ENCODE results near the gene IDH3A. TPM values are rescaled to one million over a fixed set of nuclear protein-coding genes. Genes with fewer than 3 reads are reported as not detected.

The IDH3A gene
- total RNA-seq, 1 donor from 2014 or later = 78.3 TPM

DNA sequence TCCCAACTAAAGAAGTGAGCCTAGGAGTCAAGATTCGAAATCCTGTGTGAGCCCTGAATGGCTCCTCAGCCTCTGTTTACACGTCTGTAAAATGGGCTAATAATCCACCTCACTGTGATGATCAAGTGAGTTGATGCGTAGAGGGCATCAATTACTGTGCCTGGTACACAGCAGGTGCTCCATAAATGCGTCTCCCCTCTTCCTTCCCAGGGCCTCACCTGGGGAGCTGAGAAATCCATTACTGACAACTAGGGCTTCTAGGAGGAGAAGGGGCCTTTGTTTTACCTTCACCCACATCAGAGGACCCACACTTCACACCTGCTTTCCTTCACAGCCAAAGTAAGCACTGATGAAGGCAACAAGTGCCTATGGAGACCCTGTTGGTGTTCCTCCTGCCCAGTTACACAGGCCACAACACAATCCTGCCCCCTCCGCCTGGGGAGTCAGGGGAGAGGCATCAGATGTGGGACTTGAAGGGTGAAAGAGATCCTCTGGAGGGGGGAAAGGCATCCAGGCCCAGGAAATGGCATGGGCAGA lies 19.3 kb upstream of the IDH3A start:
- peaks cover 10% of the 10 kb centered on the region for H3K4me1 ChIP-seq

DNA sequence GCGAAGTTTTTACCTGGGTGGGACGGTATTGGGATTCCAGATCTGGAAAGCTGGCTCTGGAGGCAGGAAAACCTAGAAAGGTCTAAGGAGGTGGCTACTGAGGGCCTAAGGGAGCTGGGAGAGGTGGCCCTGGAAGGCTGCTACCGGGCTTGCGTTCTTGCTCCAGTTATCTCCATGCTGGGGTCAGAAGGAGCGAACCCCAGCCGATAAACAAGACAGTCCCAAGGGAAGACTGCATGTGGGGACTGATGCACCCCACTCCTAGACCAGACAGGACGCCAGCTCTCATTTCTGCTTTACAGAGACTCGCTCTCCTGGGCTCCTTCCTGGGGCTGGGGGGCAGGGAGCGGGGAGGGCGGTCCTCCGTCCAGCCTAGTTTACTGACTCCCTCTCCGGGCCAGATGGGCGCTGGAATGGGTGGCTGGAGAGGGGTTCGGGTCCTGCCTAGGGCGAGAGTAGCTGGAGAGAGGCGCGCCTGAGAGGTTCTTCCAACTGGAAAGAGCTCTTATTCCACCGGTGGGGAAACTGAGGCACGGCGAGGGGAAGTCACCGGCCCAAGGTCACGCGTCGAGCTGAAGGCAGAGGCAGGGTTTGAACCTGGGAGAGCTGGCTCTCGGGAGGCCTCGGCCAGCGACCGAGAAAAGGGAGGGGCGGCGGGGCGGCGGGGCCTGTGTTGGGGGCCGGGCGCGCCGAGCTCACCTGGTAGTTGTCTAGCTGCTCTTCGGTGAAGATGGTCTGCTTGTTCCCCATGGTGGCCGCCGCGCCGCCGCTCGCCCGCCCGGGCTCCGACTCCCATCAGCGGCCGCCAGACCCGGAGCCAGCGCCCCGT lies 18.5 kb upstream of the IDH3A start:
- H3K36me3 ChIP-seq = no peaks in the 10 kb centered on the region
- H3K9me3 ChIP-seq = no peaks in the 10 kb centered on the region
- peaks cover 10% of the 10 kb centered on the region for H3K4me1 ChIP-seq
- no peaks in the 10 kb centered on the region for H3K27me3 ChIP-seq (ENCODE audit: low read depth)
- intact Hi-C loops (cut with DNase I) = no loop called here
- TF ChIP-seq, protein P1, sequence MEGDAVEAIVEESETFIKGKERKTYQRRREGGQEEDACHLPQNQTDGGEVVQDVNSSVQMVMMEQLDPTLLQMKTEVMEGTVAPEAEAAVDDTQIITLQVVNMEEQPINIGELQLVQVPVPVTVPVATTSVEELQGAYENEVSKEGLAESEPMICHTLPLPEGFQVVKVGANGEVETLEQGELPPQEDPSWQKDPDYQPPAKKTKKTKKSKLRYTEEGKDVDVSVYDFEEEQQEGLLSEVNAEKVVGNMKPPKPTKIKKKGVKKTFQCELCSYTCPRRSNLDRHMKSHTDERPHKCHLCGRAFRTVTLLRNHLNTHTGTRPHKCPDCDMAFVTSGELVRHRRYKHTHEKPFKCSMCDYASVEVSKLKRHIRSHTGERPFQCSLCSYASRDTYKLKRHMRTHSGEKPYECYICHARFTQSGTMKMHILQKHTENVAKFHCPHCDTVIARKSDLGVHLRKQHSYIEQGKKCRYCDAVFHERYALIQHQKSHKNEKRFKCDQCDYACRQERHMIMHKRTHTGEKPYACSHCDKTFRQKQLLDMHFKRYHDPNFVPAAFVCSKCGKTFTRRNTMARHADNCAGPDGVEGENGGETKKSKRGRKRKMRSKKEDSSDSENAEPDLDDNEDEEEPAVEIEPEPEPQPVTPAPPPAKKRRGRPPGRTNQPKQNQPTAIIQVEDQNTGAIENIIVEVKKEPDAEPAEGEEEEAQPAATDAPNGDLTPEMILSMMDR (IDR thresholded peaks at IDR 0.05) = no peak
- H3K27ac ChIP-seq = peak overlapping the region; percentile 85
- DNase-seq (peak; percentile 59), ATAC-seq (no peak)
- H3K4me3 ChIP-seq = peak overlapping the region; percentile 74

More for the DNA sequence above, 19.3 kb upstream of the IDH3A start:
- Histone ChIP-seq H3K36me3 (no peaks in the 10 kb centered on the region), H3K27me3 (ENCODE audit: low read depth) (no peaks in the 10 kb centered on the region), H3K4me3 (no peak overlapping the region), H3K9me3 (no peaks in the 10 kb centered on the region), H3K27ac (no peak overlapping the region)
- intact Hi-C loops (cut with DNase I) = no loop called here
- no peak for DNase-seq
- TF ChIP-seq, protein P1 (IDR thresholded peaks at IDR 0.05) = no peak
- ATAC-seq = no peak

DNA sequence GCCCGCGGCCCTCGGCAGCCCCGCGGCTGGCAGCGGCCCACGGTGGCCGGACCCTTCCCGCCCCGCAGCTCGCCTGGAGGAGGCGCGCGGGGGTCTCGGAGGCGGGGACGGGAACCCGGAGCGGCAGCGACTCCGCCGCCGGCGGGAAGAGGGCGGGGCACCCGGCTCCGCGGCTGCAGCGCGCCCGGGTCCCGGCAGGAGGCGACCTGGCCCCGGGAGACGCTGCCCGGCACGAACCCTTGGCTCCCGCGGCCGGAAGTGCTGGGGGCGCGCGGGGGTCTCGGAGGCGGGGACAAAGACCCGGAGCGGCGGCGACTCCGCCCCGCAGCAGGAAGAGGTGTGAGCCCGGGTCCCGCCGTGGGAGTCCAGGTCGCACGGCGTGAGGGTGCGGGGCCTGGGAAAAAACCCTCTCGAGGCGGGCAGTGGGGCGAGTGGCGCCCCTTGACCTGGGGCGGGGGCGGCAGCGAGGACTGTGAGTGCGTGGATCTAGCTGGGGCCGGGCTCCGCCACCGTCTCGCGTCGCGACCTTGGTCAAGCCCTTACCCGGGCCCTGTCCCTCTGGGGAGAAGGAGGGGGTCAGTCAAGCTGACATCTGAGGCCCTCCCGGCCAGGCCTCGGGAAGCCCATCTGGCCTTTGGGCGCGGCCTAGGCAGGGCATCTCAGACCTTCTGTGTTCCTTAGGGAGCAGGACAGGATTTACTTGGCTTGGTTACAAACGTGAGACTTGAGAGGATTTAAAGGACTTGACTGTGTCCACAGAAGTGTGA lies 17.7 kb upstream of the IDH3A start, which contains the start of gene CIB2:
Gene CIB2, minus strand, starts transcription at position 151 of the 767 bp plus-strand sequence. CDS start 230 bp downstream, outside the sequence.
- DNase-seq (peak; percentile 78), ATAC-seq (peak; percentile 93 to 96)
- intact Hi-C loops (cut with DNase I) = no loop called here
- Histone ChIP-seq H3K9me3 (no peaks in the 10 kb centered on the region), H3K27ac (peak within 1 kb of the TSS; percentile 85), H3K36me3 (no peaks in the 10 kb centered on the region), H3K4me3 (peak within 1 kb of the TSS; percentile 74), H3K27me3 (ENCODE audit: low read depth) (no peaks in the 10 kb centered on the region), H3K4me1 (peaks cover 10% of the 10 kb centered on the region)
- TF ChIP-seq, protein P1 (IDR thresholded peaks at IDR 0.05) = peak; percentile 77

DNA sequence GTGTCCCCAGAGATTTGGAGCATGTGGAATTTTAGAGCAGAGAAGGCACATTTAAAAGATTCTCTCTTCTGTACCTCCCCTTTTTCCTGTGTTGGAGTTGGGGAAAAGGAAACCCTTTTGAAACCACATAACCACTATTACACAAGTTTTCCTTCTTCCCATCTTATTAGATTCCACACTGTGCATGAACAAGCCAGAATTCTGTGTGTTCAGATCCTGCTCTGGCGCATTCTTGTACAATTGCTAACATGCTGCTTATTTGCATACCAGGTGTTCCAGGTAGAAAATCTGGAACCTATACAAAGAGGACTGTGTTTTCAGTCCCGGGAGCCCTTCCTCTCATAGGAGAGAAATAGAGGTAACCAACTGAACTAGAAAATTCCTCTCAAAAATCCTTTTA lies 15.4 kb upstream of the IDH3A start:
- intact Hi-C loops (cut with DNase I) = no loop called here
- no peaks in the 10 kb centered on the region for H3K27me3 ChIP-seq (ENCODE audit: low read depth)
- DNase-seq = no peak
- no peak overlapping the region for H3K27ac ChIP-seq
- ATAC-seq = no peak
- no peaks in the 10 kb centered on the region for H3K36me3 ChIP-seq
- H3K4me3 ChIP-seq = no peak overlapping the region
- H3K9me3 ChIP-seq = no peaks in the 10 kb centered on the region
- peaks cover 10% of the 10 kb centered on the region for H3K4me1 ChIP-seq
- TF ChIP-seq, protein P1 (IDR thresholded peaks at IDR 0.05) = no peak

DNA sequence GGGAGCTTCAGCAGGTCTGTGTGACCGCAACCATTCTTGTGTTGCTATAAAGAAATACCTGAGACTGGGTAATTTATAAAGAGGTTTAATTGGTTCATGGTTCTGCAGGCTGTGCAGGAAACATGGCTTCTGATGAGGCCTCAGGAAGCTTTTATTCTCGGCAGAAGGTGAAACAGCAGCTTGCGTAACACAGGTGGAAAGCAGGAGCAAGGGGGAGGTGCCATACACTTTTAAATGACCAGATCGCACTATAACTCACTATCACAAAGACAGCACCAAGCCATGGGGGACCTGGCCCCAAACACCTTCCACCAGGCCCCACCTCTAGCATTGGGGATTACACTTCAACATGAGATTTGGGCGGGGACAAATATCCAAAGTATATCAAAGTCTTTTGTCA lies 9.6 kb upstream of the IDH3A start:
- no peak overlapping the region for H3K4me3 ChIP-seq
- no peak for ATAC-seq

More for the DNA sequence above, 9.6 kb upstream of the IDH3A start:
- no peaks in the 10 kb centered on the region for H3K9me3 ChIP-seq
- no peaks in the 10 kb centered on the region for H3K27me3 ChIP-seq (ENCODE audit: low read depth)
- TF ChIP-seq, protein P1 (IDR thresholded peaks at IDR 0.05) = no peak
- H3K27ac ChIP-seq = no peak overlapping the region
- no peaks in the 10 kb centered on the region for H3K4me1 ChIP-seq
- DNase-seq = no peak
- intact Hi-C loops (cut with DNase I) = no loop called here
- H3K36me3 ChIP-seq = no peaks in the 10 kb centered on the region
